GM18507 (cell line): ENCODE results near the gene DDX46.

ENCODE experiments used
- DNase-seq: peaks from one replicate; pipeline ENCODE4 v3.0.0; 2011; ENCODE audit warnings: low read depth; ENCODE audit not compliant: insufficient read length; ENCODE audit errors: extremely low spot score
- FAIRE-seq: peaks from 2 replicates; lab custom pipeline; 2011; peaks lifted over from hg19 to GRCh38; lab: Jason Lieb, UNC

DDX46 gene

DNA sequence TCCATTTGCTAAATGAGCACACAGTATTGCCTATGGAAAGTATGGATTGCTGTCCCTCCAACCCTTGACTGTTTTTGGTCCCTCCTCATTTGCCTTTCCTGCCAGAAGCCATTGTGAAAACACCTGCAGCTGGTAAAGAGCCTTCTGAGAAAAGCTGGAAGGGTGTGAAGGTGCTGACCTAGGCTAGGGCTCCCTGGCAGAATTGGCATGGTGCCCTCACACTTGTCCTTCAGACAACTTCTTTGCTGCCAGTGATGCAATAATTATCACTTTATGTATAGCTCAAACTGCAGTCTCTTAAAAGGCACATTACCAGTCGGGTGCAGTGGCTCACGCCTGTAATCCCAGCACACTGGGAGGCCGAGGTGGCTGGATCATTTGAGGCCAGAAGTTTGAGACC, 119.8 kb downstream of the DDX46 start:
- no peak for DNase-seq

DNA sequence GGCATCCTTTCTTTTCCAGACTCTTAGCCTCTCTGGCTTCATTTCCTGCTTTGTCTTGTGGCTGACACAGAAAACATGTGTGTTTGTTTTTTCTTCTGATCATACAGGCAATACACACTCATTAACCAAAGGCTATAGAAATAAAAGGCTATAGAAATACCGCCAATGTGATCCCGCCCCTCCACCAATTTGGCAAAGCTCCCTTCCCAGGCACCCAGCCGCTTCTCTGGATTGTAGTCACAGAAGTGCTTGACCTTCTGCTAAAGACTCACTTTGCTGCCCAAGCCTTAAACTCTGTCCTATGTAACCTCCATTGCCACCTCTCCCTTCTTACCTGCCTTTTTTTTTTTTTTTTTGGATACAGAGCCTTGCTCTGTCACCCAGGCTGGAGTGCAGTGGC, 120.9 kb downstream of the DDX46 start:
- no peak for FAIRE-seq
- no peak for DNase-seq

More for the DNA sequence above, 119.8 kb downstream of the DDX46 start:
- FAIRE-seq, result no peak
